GM03348 (cell line): Measurements from ENCODE around the gene RARG.
"Not testable (repeated sequence)": the region's sequence is repeated elsewhere in the genome, so short reads cannot be mapped to it uniquely, and the experiment has no call there.

ENCODE experiments used
- DNase-seq: peaks from one replicate; pipeline ENCODE4 v3.0.0; 2012; ENCODE audit warnings: low spot score

Gene RARG

GRCh38 chr12:53208435-53208834 is 23.6 kb downstream of the RARG start:
- DNase-seq = no peak

- no peak for DNase-seq
Measured at GRCh38 chr12:53207042-53207441, 25.0 kb downstream of the RARG start, which contains the start of gene ITGB7. TSS of gene ITGB7 (minus strand) at chr12:53207251. CDS start at chr12:53200443, 6,808 bp downstream.

GRCh38 chr12:53205747-53206419 is 26.1 kb downstream of the RARG start:
- peak; percentile 95 for DNase-seq

- no peak for DNase-seq
Measured at GRCh38 chr12:53204351-53204750, 27.7 kb downstream of the RARG start.

GRCh38 chr12:53202316-53202715 is 29.7 kb downstream of the RARG start:
- not testable (repeated sequence) for DNase-seq

GRCh38 chr12:53201639-53202038 is 30.4 kb downstream of the RARG start:
- no peak for DNase-seq

GRCh38 chr12:53201177-53201541 is 30.9 kb downstream of the RARG start:
- DNase-seq = no peak

GRCh38 chr12:53200458-53201176 is 31.4 kb downstream of the RARG start:
- no peak for DNase-seq

GRCh38 chr12:53200107-53200457 is 31.9 kb downstream of the RARG start:
- no peak for DNase-seq

- no peak for DNase-seq
Measured at GRCh38 chr12:53199700-53200099, 32.3 kb downstream of the RARG start.

GRCh38 chr12:53198486-53199110 is 33.4 kb downstream of the RARG start:
- no peak for DNase-seq

- no peak for DNase-seq
Measured at GRCh38 chr12:53197011-53197640, 34.9 kb downstream of the RARG start.

- DNase-seq = no peak
Measured at GRCh38 chr12:53196486-53196885, 35.5 kb downstream of the RARG start.

GRCh38 chr12:53195516-53196420 is 36.2 kb downstream of the RARG start:
- DNase-seq = no peak

- no peak for DNase-seq
Measured at GRCh38 chr12:53194973-53195372, 37.0 kb downstream of the RARG start.

- no peak for DNase-seq
Measured at GRCh38 chr12:53193985-53194716, 37.9 kb downstream of the RARG start.

- no peak for DNase-seq
Measured at GRCh38 chr12:53193040-53193439, 39.0 kb downstream of the RARG start.

- no peak for DNase-seq
Measured at GRCh38 chr12:53192531-53193021, 39.4 kb downstream of the RARG start.

GRCh38 chr12:53191885-53192530 is 40.0 kb downstream of the RARG start:
- DNase-seq = no peak
